H1 (cell line): Measurements from ENCODE around the gene ITGB7. TPM values are rescaled to one million over a fixed set of nuclear protein-coding genes. Genes with fewer than 3 reads are reported as not detected.

Experiments used
- CHD7 ChIP-seq: fragments of 300-600 bp; sonication (generic); IDR thresholded peaks from 2 replicates; pipeline ENCODE4 v1.7.1; 2012; ENCODE audit warnings: low read length, moderate library complexity, mild to moderate bottlenecking, inconsistent platforms; ENCODE audit not compliant: insufficient replicate concordance
- GTF2F1 ChIP-seq: IDR thresholded peaks from 2 replicates; pipeline ENCODE4 v1.6.1; 2012; ENCODE audit warnings: low read depth, low read length, improper control_type of control experiment, borderline replicate concordance
- JUN ChIP-seq: IDR thresholded peaks from 2 replicates; pipeline ENCODE4 v1.6.1; 2011; ENCODE audit warnings: low read depth, mild to moderate bottlenecking, improper control_type of control experiment, low read length
- KDM5A ChIP-seq: fragments of 200-600 bp; IDR thresholded peaks from 2 replicates; pipeline ENCODE4 v1.7.1; 2012; ENCODE audit warnings: mild to moderate bottlenecking, low read length, inconsistent platforms, mixed read lengths
- MAFK ChIP-seq: IDR thresholded peaks from 2 replicates; pipeline ENCODE4 v1.6.1; 2012; ENCODE audit warnings: low read depth, mild to moderate bottlenecking, improper control_type of control experiment, low read length
- TCF12 ChIP-seq: IDR thresholded peaks from 2 replicates; pipeline ENCODE4 v1.6.1; 2011; ENCODE audit warnings: low read depth, mild to moderate bottlenecking, low read length
- polyA plus RNA-seq, 7 experiments: library from polyadenylated mRNA; depleted of rRNA in 3 of 7; stranded (reverse) in 5 of 7; unstranded in 2 of 7; fragments of >200 nt in 5 of 7; fragments of 200-250 nt in 2 of 7; gene quantifications; 1 replicate in 5 of 7; 2 replicates in 1 of 7; 4 replicates in 1 of 7; pipeline versions ENCODE4 v1.2.1 to v1.2.3, GENCODE V29; 2011 to 2013; ENCODE audit warnings: missing spikeins in 2 of 7, mixed read lengths in 2 of 7
- total RNA-seq: library from RNA; stranded (reverse); fragmentation: NEBNext Ultra II Directional; extraction: Animal tissue kit (Norgen Biotek cat#: 25700); gene quantifications from 2 replicates; pipeline ENCODE4 v1.2.1, GENCODE V29; 2021
- TF ChIP-seq, protein P1 (sequence below), 3 experiments: IDR thresholded peaks; 1 replicate in 2 of 3; 2 replicates in 1 of 3; pipeline versions ENCODE4 v1.5.1 to v1.6.1; 2011; ENCODE audit warnings: low read length in 3 of 3, mild to moderate bottlenecking in 3 of 3, inconsistent platforms in 2 of 3, low read depth in 1 of 3, moderate library complexity in 1 of 3; ENCODE audit not compliant: insufficient read depth in 1 of 3; ENCODE audit errors: control extremely low read depth in 1 of 3

Gene ITGB7
- total and polyA plus RNA-seq, 2 of the 8 experiments (the other 6 are each of a cell fraction or from before 2014, with no cell fraction given): 0.35 to 0.54 TPM

GRCh38 chr12:53195516-53196420 is 11.3 kb downstream of the ITGB7 start (continued):
- TF ChIP-seq CHD7 (no peak), MAFK (no peak), JUN (no peak), GTF2F1 (no peak), TCF12 (no peak), KDM5A (no peak)
- TF ChIP-seq, protein P1, sequence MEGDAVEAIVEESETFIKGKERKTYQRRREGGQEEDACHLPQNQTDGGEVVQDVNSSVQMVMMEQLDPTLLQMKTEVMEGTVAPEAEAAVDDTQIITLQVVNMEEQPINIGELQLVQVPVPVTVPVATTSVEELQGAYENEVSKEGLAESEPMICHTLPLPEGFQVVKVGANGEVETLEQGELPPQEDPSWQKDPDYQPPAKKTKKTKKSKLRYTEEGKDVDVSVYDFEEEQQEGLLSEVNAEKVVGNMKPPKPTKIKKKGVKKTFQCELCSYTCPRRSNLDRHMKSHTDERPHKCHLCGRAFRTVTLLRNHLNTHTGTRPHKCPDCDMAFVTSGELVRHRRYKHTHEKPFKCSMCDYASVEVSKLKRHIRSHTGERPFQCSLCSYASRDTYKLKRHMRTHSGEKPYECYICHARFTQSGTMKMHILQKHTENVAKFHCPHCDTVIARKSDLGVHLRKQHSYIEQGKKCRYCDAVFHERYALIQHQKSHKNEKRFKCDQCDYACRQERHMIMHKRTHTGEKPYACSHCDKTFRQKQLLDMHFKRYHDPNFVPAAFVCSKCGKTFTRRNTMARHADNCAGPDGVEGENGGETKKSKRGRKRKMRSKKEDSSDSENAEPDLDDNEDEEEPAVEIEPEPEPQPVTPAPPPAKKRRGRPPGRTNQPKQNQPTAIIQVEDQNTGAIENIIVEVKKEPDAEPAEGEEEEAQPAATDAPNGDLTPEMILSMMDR (IDR thresholded peaks at IDR 0.05; ENCODE audit: control extremely low read depth in 1 of 3, insufficient read depth in 1 of 3, low read depth in 1 of 3, low read length in 3 of 3): no peak
